Ovary (tissue), 3 donors: ENCODE measurements around the gene ATP8B3.

Experiments
- EP300 ChIP-seq: sonication (generic); formaldehyde crosslinking; IDR thresholded peaks from one replicate; pipeline ENCODE4 v1.6.1; 2017; ENCODE audit warnings: antibody characterized with exemption
- TF ChIP-seq, protein P1 (sequence below), 3 donors: fragments of 450-650 bp in 2 of 3; fragments of 200-600 bp in 1 of 3; IDR thresholded peaks; one replicate each; pipeline versions ENCODE4 v1.5.1 to v1.8.0; 2016 to 2022; ENCODE audit warnings: antibody characterized with exemption in 3 of 3, mild to moderate bottlenecking in 1 of 3
- donor health status: DM: no; HTN: no; CAD: no.

DNA sequence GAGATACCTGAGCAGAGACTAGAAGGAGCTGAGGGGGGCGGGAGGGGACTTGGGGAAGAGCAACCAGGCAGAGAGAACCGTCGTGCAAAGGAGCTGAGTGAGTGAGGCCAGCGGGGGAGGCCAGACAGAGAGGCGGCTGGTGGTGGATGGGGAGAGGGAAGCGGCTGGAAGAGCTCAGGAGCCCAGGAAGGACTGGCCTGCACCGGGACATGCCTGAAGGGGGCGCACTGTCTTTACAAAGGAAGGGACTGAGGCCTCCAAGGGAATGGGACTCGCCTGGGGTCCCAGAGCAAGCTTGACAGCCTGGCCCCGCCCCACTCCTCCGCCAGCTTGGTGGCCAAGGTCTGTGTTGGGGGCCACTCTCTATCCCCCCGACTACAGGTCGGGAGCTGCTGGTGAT lies 43.8 kb downstream of the ATP8B3 start:
- TF ChIP-seq, protein P1, sequence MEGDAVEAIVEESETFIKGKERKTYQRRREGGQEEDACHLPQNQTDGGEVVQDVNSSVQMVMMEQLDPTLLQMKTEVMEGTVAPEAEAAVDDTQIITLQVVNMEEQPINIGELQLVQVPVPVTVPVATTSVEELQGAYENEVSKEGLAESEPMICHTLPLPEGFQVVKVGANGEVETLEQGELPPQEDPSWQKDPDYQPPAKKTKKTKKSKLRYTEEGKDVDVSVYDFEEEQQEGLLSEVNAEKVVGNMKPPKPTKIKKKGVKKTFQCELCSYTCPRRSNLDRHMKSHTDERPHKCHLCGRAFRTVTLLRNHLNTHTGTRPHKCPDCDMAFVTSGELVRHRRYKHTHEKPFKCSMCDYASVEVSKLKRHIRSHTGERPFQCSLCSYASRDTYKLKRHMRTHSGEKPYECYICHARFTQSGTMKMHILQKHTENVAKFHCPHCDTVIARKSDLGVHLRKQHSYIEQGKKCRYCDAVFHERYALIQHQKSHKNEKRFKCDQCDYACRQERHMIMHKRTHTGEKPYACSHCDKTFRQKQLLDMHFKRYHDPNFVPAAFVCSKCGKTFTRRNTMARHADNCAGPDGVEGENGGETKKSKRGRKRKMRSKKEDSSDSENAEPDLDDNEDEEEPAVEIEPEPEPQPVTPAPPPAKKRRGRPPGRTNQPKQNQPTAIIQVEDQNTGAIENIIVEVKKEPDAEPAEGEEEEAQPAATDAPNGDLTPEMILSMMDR (IDR thresholded peaks at IDR 0.05): no peak
- no peak for TF ChIP-seq EP300
